Gastrocnemius medialis (tissue), 4 donors: ENCODE results near the gene YPEL5. TPM values are rescaled to one million over a fixed set of nuclear protein-coding genes. Genes with fewer than 3 reads are reported as not detected.

Source experiments
- ATAC-seq, 2 donors: fragments of 150-250 bp; one replicate each; pipeline ENCODE4 v1.9.1; 2016
- DNase-seq, 2 donors: peaks; one replicate each; pipeline ENCODE4 v3.0.0-alpha.2; 2019
- H3K27ac ChIP-seq, 4 donors: fragments of 200-600 bp; sonication (generic); 1 replicate in 1 of 4; 2 replicates in 3 of 4; pipeline ENCODE4 v1.5.1; 2016 to 2018; ENCODE audit warnings: mild to moderate bottlenecking in 2 of 4, moderate library complexity in 1 of 4
- H3K27me3 ChIP-seq, 3 donors: fragments of 200-600 bp; sonication (generic) in 2 of 3; 1 replicate in 1 of 3; 2 replicates in 2 of 3; pipeline versions ENCODE4 v1.5.1 to v1.6.0; 2016 to 2019; ENCODE audit warnings: mild to moderate bottlenecking in 1 of 3, moderate library complexity in 1 of 3
- H3K36me3 ChIP-seq, 2 donors: fragments of 200-600 bp; sonication (generic) in 1 of 2; one replicate each; pipeline ENCODE4 v1.5.1; 2017 to 2018
- H3K4me1 ChIP-seq, 2 donors: fragments of 200-600 bp; sonication (generic) in 1 of 2; one replicate each; pipeline ENCODE4 v1.5.1; 2016 to 2017; ENCODE audit warnings: mild to moderate bottlenecking in 2 of 2
- H3K4me3 ChIP-seq, 4 donors: fragments of 200-600 bp; sonication (generic) in 3 of 4; 1 replicate in 1 of 4; 2 replicates in 3 of 4; pipeline ENCODE4 v1.5.1; 2016 to 2019; ENCODE audit warnings: mild to moderate bottlenecking in 2 of 4
- H3K9me3 ChIP-seq, 3 donors: fragments of 200-600 bp; sonication (generic) in 2 of 3; 1 replicate in 1 of 3; 2 replicates in 2 of 3; pipeline ENCODE4 v1.5.1; 2016 to 2019
- POLR2A ChIP-seq, 2 donors: fragments of 450-650 bp; IDR thresholded peaks; one replicate each; pipeline ENCODE4 v1.6.1; 2017; ENCODE audit warnings: antibody characterized with exemption in 2 of 2, mild to moderate bottlenecking in 2 of 2, moderate library complexity in 2 of 2
- in situ Hi-C, 4 donors: fragments of 200-750 bp; cut with MboI; loops; one replicate each; pipeline versions ENCODE4 v1.15.0 to v1.8.0; 2017; ENCODE audit warnings: low sequenced_read_pairs in 4 of 4
- intact Hi-C: fragments of 100-400 bp; cut with DNase I; formaldehyde crosslinking; loops from one replicate; pipeline ENCODE4 v1.15.1; 2023; ENCODE audit warnings: low total_unique reads
- total RNA-seq, 4 donors: library from RNA; depleted of rRNA; stranded (reverse); fragments of >200 nt; gene quantifications; one replicate each; pipeline versions ENCODE4 v1.1.0 to v1.2.3, GENCODE V29; 2016
- TF ChIP-seq, protein P1 (sequence below), 5 experiments: fragments of 450-650 bp in 3 of 5; fragments of 200-600 bp in 2 of 5; sonication (generic) in 2 of 5; IDR thresholded peaks in 4 of 5; conservative IDR thresholded peaks in 1 of 5; 1 replicate in 4 of 5; 2 replicates in 1 of 5; pipeline ENCODE4 v1.5.1; 2016 to 2019; ENCODE audit warnings: antibody characterized with exemption in 5 of 5, mild to moderate bottlenecking in 3 of 5, moderate library complexity in 3 of 5

The YPEL5 gene
- total RNA-seq, 4 donors from 2014 or later = 31.4 to 76.7 (median 53.9) TPM

- Histone ChIP-seq H3K4me1 (no peaks in the 10 kb centered on the region), H3K9me3 (no peaks in the 10 kb centered on the region), H3K27me3 (no peaks in the 10 kb centered on the region), H3K4me3 (no peak overlapping the region), H3K27ac (no peak overlapping the region), H3K36me3 (no peaks in the 10 kb centered on the region)
- intact Hi-C loops = no loop called here
- in situ Hi-C loops = no loop called here
- ATAC-seq = no peak
- TF ChIP-seq, protein P1, sequence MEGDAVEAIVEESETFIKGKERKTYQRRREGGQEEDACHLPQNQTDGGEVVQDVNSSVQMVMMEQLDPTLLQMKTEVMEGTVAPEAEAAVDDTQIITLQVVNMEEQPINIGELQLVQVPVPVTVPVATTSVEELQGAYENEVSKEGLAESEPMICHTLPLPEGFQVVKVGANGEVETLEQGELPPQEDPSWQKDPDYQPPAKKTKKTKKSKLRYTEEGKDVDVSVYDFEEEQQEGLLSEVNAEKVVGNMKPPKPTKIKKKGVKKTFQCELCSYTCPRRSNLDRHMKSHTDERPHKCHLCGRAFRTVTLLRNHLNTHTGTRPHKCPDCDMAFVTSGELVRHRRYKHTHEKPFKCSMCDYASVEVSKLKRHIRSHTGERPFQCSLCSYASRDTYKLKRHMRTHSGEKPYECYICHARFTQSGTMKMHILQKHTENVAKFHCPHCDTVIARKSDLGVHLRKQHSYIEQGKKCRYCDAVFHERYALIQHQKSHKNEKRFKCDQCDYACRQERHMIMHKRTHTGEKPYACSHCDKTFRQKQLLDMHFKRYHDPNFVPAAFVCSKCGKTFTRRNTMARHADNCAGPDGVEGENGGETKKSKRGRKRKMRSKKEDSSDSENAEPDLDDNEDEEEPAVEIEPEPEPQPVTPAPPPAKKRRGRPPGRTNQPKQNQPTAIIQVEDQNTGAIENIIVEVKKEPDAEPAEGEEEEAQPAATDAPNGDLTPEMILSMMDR (IDR thresholded peaks at IDR 0.05 in 4 of 5, conservative IDR thresholded peaks at IDR 0.05 in 1 of 5) = no peak
- TF ChIP-seq POLR2A (IDR thresholded peaks at IDR 0.05) = no peak
- no peak for DNase-seq
Measured at GRCh38 chr2:30135541-30135940, 11.3 kb upstream of the YPEL5 start.

DNA sequence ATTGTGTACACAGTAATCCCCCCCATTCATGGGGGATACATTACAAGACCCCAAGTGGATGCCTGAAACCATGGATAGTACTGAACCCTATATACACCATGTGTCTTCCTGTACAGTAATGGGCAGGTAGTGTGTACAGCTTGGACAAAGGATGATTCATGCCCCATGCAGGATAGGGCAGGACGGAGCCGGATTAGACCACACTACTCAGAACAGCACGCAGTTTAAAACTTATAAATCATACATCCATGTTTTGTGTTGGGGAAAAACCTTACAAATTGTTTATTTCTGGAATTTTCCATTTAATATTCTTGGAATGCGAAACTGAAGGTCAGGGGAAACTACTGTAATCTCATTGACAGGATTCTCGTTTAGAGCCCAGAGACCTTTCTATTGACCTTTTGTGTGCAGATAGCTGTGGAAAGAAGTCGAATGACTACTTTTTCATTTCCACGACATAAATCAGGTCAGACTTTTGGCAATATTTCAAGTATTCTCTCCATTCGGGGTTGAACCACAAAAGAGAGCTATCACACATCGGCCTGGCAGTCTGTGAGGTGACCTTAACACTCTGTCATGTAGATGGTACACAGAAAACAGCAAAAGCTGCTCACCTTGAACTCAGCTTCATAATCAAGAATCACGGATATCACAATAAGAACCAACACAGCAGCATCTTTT lies 9.9 kb upstream of the YPEL5 start:
- in situ Hi-C loops = no loop called here
- intact Hi-C loops = no loop called here

DNA sequence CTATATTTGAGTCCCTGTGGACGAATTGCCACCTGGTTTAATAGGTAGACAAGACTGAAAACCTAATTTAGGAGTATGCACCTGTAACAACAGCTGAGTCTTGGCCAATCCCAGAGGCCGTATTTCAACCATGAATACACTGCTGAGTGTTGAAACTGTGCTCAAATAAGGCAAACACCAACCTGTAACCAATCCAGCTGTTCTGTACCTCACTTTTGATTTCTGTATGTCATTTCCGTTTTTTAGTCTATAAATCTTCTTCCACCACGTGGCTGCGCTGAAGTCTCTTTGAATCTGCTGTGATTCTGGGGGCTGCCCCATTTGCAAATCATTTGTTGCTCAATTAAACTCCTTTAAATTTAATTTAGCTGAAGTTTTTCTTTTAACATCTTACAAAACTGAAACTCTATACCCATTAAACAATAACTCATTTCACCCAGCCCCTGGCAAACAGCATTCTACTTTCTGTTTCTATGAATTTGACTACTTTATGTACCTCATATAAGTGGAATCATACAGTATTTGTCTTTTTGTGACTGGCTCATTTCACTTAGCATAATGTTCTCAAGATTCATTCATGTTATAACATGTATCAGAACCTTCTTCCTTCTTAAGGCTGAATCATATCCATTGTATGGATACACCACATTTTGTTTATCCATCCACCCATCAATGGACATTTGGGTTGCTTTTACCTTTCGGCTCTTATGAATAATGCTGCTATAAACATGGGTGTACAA lies 7.5 kb upstream of the YPEL5 start:
- TF ChIP-seq, protein P1 (IDR thresholded peaks at IDR 0.05 in 4 of 5, conservative IDR thresholded peaks at IDR 0.05 in 1 of 5) = no peak
- no peak for TF ChIP-seq POLR2A (IDR thresholded peaks at IDR 0.05)
- Histone ChIP-seq H3K4me3 (no peak overlapping the region), H3K36me3 (no peaks in the 10 kb centered on the region), H3K27ac (no peak overlapping the region), H3K9me3 (no peaks in the 10 kb centered on the region), H3K27me3 (no peaks in the 10 kb centered on the region), H3K4me1 (no peaks in the 10 kb centered on the region)
- intact Hi-C loops = no loop called here
- no peak for DNase-seq
- in situ Hi-C loops = no loop called here
- ATAC-seq = no peak

More for the DNA sequence above, 9.9 kb upstream of the YPEL5 start:
- no peaks in the 10 kb centered on the region for H3K27me3 ChIP-seq
- TF ChIP-seq, protein P1 (IDR thresholded peaks at IDR 0.05 in 4 of 5, conservative IDR thresholded peaks at IDR 0.05 in 1 of 5) = no peak
- no peak for TF ChIP-seq POLR2A (IDR thresholded peaks at IDR 0.05)
- DNase-seq (no peak), ATAC-seq (no peak)
- H3K27ac ChIP-seq = no peak overlapping the region
- H3K9me3 ChIP-seq = no peaks in the 10 kb centered on the region
- no peaks in the 10 kb centered on the region for H3K36me3 ChIP-seq
- no peak overlapping the region for H3K4me3 ChIP-seq
- H3K4me1 ChIP-seq = no peaks in the 10 kb centered on the region

DNA sequence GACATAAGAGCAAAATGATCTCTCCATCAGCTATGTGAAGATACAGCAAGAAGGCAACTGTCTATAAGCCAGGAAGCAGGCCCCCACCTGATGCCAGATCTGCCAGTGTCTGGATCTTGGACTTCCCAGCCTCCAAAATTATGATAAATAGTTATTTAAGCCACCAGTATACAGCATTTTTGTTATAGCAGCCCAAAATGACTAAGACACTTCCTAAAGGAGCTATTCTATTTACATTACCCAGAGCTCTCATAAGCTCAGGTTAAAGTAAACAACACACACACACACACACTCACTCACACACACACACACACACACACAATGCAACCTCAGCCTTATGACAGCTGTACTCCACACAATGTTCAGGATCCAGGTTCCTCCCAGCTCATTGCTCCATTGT lies 5.7 kb upstream of the YPEL5 start:
- intact Hi-C loops = loop anchor here (10.0 kb wide), 2 partner anchors 1246 to 1546 kb away; partner anchors contain the start of gene WDR43
- in situ Hi-C loops = no loop called here
- Histone ChIP-seq H3K4me3 (no peak overlapping the region), H3K4me1 (peaks cover 0 to 7% of the 10 kb centered on the region in 2 donors), H3K36me3 (no peaks in the 10 kb centered on the region), H3K9me3 (no peaks in the 10 kb centered on the region), H3K27ac (no peak overlapping the region), H3K27me3 (no peaks in the 10 kb centered on the region)
- TF ChIP-seq, protein P1 (IDR thresholded peaks at IDR 0.05 in 4 of 5, conservative IDR thresholded peaks at IDR 0.05 in 1 of 5) = no peak
- no peak for TF ChIP-seq POLR2A (IDR thresholded peaks at IDR 0.05)
- ATAC-seq (no peak), DNase-seq (no peak)
